ENCODE data around the gene ADAMTS17.

GRCh38 chr15:100002787-100003536 lies 338.8 kb downstream of the ADAMTS17 start:
- TF ChIP-seq CTCF (IDR thresholded peaks at IDR 0.05; ENCODE audit: low read depth, low read length) (no peak), EZH2phosphoT487 (IDR thresholded peaks at IDR 0.05; ENCODE audit: low read depth) (no peak)

Measured in OCI-LY3 (cell line).